A673 (cell line): ENCODE measurements around the gene MKI67. TPM values are rescaled to one million over a fixed set of nuclear protein-coding genes. Genes with fewer than 3 reads are reported as not detected.
"Not testable (repeated sequence)": the region's sequence is repeated elsewhere in the genome, so short reads cannot be mapped to it uniquely, and the experiment has no call there.

Experiments
- BruUV-seq: library from RNA; stranded (reverse); fragments of 400-500 nt; replicated peaks from 2 replicates; lab custom pipeline; 2021; lab: Mats Ljungman, UMichigan
- CTCF ChIA-PET: fragments of 300-600 bp; sonication (Branson Sonifier 250); formaldehyde crosslinking; loops from one replicate; lab custom pipeline; 2022; ENCODE audit warnings: antibody characterized with exemption; lab: Charles Lee
- POLR2A ChIA-PET: fragments of 300-600 bp; sonication (Branson Sonifier 250); formaldehyde crosslinking; loops from one replicate; lab custom pipeline; 2022; ENCODE audit warnings: antibody characterized with exemption; ENCODE audit not compliant: low non-redundant PET; lab: Charles Lee
- DNase-seq: peaks from one replicate; pipeline ENCODE4 v3.0.0-alpha.2; 2015; ENCODE audit warnings: low spot score
- H3K27ac ChIP-seq: fragments of 200-600 bp; sonication (generic); 2 replicates; pipeline ENCODE4 v1.5.1; 2016; ENCODE audit warnings: mixed run types, low read depth, mild to moderate bottlenecking, mixed read lengths, antibody characterized with exemption, low read length; ENCODE audit not compliant: poor library complexity, severe bottlenecking
- H3K27me3 ChIP-seq: fragments of 200-600 bp; sonication (generic); replicated peaks from 2 replicates; pipeline ENCODE4 v1.6.1; 2017; ENCODE audit warnings: mixed run types, low read depth, mild to moderate bottlenecking, mixed read lengths, antibody characterized with exemption, low read length; ENCODE audit not compliant: insufficient read depth, poor library complexity
- H3K36me3 ChIP-seq: fragments of 200-600 bp; sonication (generic); 2 replicates; pipeline ENCODE4 v1.6.1; 2016; ENCODE audit warnings: mixed run types, mild to moderate bottlenecking, mixed read lengths, antibody characterized with exemption, low read length; ENCODE audit not compliant: insufficient read depth, poor library complexity, severe bottlenecking
- H3K4me1 ChIP-seq: fragments of 200-600 bp; sonication (generic); 2 replicates; pipeline ENCODE4 v1.6.1; 2017; ENCODE audit warnings: mixed run types, mild to moderate bottlenecking, mixed read lengths, antibody characterized with exemption, low read length; ENCODE audit not compliant: insufficient read depth, poor library complexity, severe bottlenecking
- H3K4me3 ChIP-seq: fragments of 200-600 bp; sonication (generic); 2 replicates; pipeline ENCODE4 v1.5.1; 2016; ENCODE audit warnings: low read depth, mixed run types, mild to moderate bottlenecking, mixed read lengths, low read length; ENCODE audit not compliant: poor library complexity, severe bottlenecking
- H3K9me3 ChIP-seq: fragments of 200-600 bp; sonication (generic); 2 replicates; pipeline ENCODE4 v1.6.1; 2016; ENCODE audit warnings: mixed run types, low read depth, mild to moderate bottlenecking, mixed read lengths, antibody characterized with exemption, low read length; ENCODE audit not compliant: poor library complexity, severe bottlenecking
- CTCF ChIP-seq: fragments of 300-800, 200-600 bp; sonication (generic); conservative IDR thresholded peaks from 2 replicates; pipeline ENCODE4 v1.5.1; 2017; ENCODE audit warnings: low read depth, mild to moderate bottlenecking, antibody characterized with exemption, low read length, moderate library complexity, mixed read lengths
- EZH2 ChIP-seq: fragments of 200-600 bp; sonication (generic); IDR thresholded peaks from 2 replicates; pipeline ENCODE4 v1.6.1; 2017; ENCODE audit warnings: borderline replicate concordance, low read depth, mild to moderate bottlenecking, mixed read lengths, antibody characterized with exemption, low read length; ENCODE audit not compliant: poor library complexity, severe bottlenecking
- intact Hi-C: fragments of 100-400 bp; cut with micrococcal nuclease; formaldehyde crosslinking; loops from one replicate; pipeline ENCODE4 v1.10.0; 2022; ENCODE audit not compliant: unreplicated experiment
- total RNA-seq: library from RNA; stranded (reverse); gene quantifications from 2 replicates; pipeline ENCODE4 v1.2.3, GENCODE V29; 2021

MKI67 gene
- total RNA-seq, 1 experiment from 2014 or later: 249 TPM

- Histone ChIP-seq H3K27me3 (no peaks in the 10 kb centered on the region), H3K4me1 (peaks cover 6% of the 10 kb centered on the region), H3K36me3 (no peaks in the 10 kb centered on the region), H3K9me3 (no peaks in the 10 kb centered on the region), H3K27ac (no peak overlapping the region), H3K4me3 (no peak overlapping the region)
- CTCF ChIA-PET: no interaction called here
- no peak for DNase-seq
- TF ChIP-seq CTCF: no peak
- no peak for TF ChIP-seq EZH2
- POLR2A ChIA-PET: no interaction called here
- intact Hi-C loops: no loop called here
- BruUV-seq: no TSS peak
Observed at GRCh38 chr10:128144547-128144946, 18.3 kb upstream of the MKI67 start.

DNA sequence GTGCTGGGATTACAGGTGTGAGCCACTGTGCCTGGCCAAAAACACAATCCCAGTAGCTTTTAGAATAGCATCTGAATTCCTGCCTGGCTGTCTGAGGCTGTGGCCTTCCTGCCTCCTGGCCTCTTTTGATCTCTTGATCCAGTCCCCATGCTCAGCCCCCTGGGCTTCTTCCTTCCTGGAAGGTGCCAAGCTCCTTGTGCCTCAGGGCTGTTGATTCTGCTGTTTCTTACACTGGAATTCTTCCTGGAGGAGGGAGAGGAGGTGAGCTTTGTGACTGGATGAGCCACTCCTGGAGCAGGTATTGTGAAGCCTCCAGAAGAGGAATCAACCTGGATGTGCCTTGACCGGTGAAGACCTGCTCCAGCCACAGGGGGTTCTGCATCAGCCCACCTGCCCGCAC lies 17.3 kb upstream of the MKI67 start:
- ChIA-PET CTCF (no interaction called here), POLR2A (no interaction called here)
- DNase-seq: no peak
- H3K4me3 ChIP-seq: no peak overlapping the region
- no peaks in the 10 kb centered on the region for H3K9me3 ChIP-seq
- no TSS peak for BruUV-seq
- H3K27ac ChIP-seq: no peak overlapping the region
- intact Hi-C loops: no loop called here
- no peaks in the 10 kb centered on the region for H3K27me3 ChIP-seq
- H3K4me1 ChIP-seq: peaks cover 6% of the 10 kb centered on the region
- TF ChIP-seq CTCF (no peak), EZH2 (no peak)
- no peaks in the 10 kb centered on the region for H3K36me3 ChIP-seq

DNA sequence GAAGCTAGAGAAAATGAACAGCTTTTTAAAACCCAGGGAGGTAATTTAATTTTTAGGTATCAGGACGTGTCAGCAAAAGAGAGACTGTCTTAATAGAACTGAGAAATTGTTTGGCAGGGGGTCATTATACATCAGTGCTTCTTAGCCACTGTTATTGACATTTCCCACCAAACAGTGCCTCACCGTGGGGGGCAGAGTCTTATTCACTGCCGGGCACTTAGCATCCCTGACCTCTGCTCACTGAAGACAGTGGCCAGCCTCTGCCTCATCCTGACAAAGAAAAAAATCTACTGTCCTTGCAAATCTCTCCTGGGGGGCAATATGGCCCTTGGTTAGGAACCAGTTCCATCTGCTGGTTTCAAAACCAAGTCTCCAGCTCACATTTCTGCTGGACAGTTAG lies 14.2 kb upstream of the MKI67 start:
- no TSS peak for BruUV-seq
- Histone ChIP-seq H3K27me3 (no peaks in the 10 kb centered on the region), H3K36me3 (no peaks in the 10 kb centered on the region), H3K27ac (no peak overlapping the region), H3K4me3 (no peak overlapping the region), H3K4me1 (no peaks in the 10 kb centered on the region), H3K9me3 (no peaks in the 10 kb centered on the region)
- ChIA-PET CTCF (no interaction called here), POLR2A (no interaction called here)
- intact Hi-C loops: no loop called here
- DNase-seq: no peak
- TF ChIP-seq EZH2 (no peak), CTCF (no peak)

DNA sequence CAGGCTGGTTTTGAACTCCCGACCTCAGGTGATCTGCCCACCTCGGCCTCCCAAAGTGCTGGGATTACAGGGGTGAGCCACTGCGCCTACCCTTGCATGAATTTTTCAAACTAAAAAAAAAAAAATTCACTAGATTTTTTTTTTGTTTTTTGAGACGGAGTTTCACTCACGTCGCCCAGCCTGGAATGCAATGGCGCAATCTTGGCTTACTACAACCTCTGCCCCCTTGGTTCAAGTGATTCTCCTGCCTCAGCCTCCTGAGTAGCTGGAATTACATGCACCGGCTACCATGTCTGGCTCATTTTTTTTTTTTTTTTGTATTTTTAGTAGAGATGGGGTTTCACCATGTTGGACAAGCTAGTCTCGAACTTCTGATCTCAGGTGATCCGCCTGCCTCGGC lies 12.2 kb upstream of the MKI67 start:
- H3K36me3 ChIP-seq, CTCF ChIA-PET, H3K4me1 ChIP-seq, POLR2A ChIA-PET, intact Hi-C loops, H3K27me3 ChIP-seq, DNase-seq, H3K4me3 ChIP-seq, H3K27ac ChIP-seq, H3K9me3 ChIP-seq, BruUV-seq: not testable (repeated sequence)
